ENCODE data around the gene AP1S3.

DNA sequence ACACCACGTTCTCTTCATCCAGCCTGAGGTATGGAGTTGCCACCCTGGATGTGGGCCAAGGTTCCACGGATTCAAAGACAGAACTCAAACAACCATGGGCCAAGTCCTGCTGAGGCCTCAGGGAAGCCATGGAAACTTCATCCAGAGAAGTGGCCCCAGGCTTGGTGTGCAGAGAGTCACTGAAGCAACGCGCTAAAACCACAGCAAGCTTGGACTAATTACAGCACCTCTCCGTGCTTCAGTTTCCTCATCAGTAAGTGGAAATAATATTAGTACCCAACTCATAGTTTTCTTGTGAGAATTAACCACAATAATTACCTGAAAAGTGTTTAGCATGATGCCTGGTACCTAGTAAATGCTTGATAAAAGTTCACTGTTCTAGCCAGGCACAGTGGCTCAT lies 19.2 kb upstream of the AP1S3 start:
- TF ChIP-seq, protein P1, sequence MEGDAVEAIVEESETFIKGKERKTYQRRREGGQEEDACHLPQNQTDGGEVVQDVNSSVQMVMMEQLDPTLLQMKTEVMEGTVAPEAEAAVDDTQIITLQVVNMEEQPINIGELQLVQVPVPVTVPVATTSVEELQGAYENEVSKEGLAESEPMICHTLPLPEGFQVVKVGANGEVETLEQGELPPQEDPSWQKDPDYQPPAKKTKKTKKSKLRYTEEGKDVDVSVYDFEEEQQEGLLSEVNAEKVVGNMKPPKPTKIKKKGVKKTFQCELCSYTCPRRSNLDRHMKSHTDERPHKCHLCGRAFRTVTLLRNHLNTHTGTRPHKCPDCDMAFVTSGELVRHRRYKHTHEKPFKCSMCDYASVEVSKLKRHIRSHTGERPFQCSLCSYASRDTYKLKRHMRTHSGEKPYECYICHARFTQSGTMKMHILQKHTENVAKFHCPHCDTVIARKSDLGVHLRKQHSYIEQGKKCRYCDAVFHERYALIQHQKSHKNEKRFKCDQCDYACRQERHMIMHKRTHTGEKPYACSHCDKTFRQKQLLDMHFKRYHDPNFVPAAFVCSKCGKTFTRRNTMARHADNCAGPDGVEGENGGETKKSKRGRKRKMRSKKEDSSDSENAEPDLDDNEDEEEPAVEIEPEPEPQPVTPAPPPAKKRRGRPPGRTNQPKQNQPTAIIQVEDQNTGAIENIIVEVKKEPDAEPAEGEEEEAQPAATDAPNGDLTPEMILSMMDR (IDR thresholded peaks at IDR 0.05), result no peak
- TF ChIP-seq, protein P2, sequence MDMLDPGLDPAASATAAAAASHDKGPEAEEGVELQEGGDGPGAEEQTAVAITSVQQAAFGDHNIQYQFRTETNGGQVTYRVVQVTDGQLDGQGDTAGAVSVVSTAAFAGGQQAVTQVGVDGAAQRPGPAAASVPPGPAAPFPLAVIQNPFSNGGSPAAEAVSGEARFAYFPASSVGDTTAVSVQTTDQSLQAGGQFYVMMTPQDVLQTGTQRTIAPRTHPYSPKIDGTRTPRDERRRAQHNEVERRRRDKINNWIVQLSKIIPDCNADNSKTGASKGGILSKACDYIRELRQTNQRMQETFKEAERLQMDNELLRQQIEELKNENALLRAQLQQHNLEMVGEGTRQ (IDR thresholded peaks at IDR 0.05), result no peak
